H1 (cell line): ENCODE data around the gene SCYGR7. TPM values are rescaled to one million over a fixed set of nuclear protein-coding genes. Genes with fewer than 3 reads are reported as not detected.

Source experiments
- CTCF ChIA-PET: fragments of 300-600 bp; sonication (Branson Sonifier 250); formaldehyde crosslinking; loops from one replicate; lab custom pipeline; 2021; ENCODE audit not compliant: partially characterized antibody; lab: Charles Lee
- POLR2A ChIA-PET: fragments of 300-600 bp; sonication (Branson Sonifier 250); formaldehyde crosslinking; loops from one replicate; lab custom pipeline; 2021; ENCODE audit warnings: inconsistent platforms; ENCODE audit not compliant: partially characterized antibody; lab: Charles Lee
- DNase-seq, 2 experiments: peaks; one replicate each; pipeline versions ENCODE4 v3.0.0 to v3.0.0-alpha.2; 2010 to 2022; ENCODE audit warnings: low spot score in 2 of 2, low read depth in 1 of 2, mixed read lengths in 1 of 2
- FAIRE-seq: peaks from 2 replicates; lab custom pipeline; 2011; peaks lifted over from hg19 to GRCh38; lab: Jason Lieb, UNC
- H2AFZ ChIP-seq: 2 replicates; pipeline ENCODE4 v1.8.1; 2012; ENCODE audit warnings: low read length, inconsistent platforms
- H2AK5ac ChIP-seq: 2 replicates; pipeline ENCODE4 v1.6.1; 2013; ENCODE audit warnings: low read depth, low read length
- H2BK120ac ChIP-seq: replicated peaks from 2 replicates; pipeline ENCODE3; 2013; ENCODE audit warnings: low read depth, low read length, inconsistent platforms
- H2BK12ac ChIP-seq: 2 replicates; pipeline ENCODE4 v1.6.1; 2013; ENCODE audit warnings: low read depth, low read length
- H2BK15ac ChIP-seq: 2 replicates; pipeline ENCODE4 v1.6.1; 2013; ENCODE audit warnings: low read length
- H2BK20ac ChIP-seq: 2 replicates; pipeline ENCODE4 v1.6.1; 2013; ENCODE audit warnings: low read length
- H2BK5ac ChIP-seq: 2 replicates; pipeline ENCODE4 v1.6.1; 2013; ENCODE audit warnings: low read depth, low read length
- H3K14ac ChIP-seq: 2 replicates; pipeline ENCODE4 v1.6.1; 2013; ENCODE audit warnings: inconsistent platforms; ENCODE audit not compliant: insufficient read length
- H3K18ac ChIP-seq: 2 replicates; pipeline ENCODE4 v1.6.1; 2013; ENCODE audit warnings: low read length; ENCODE audit errors: extremely low read depth
- H3K23ac ChIP-seq: 2 replicates; pipeline ENCODE4 v1.6.1; 2013; ENCODE audit warnings: inconsistent platforms; ENCODE audit not compliant: insufficient read length
- H3K23me2 ChIP-seq: 2 replicates; pipeline ENCODE4 v1.6.1; 2013; ENCODE audit warnings: low read depth, low read length
- H3K27ac ChIP-seq: 2 replicates; pipeline ENCODE4 v1.6.1; 2011; ENCODE audit warnings: low read depth, low read length, inconsistent platforms
- H3K27me3 ChIP-seq, 4 experiments: replicated peaks in 1 of 4; 1 replicate in 1 of 4; 2 replicates in 3 of 4; pipeline versions ENCODE4 v1.6.1 to v1.8.1; 2011 to 2013; ENCODE audit warnings: low read length in 3 of 4, mild to moderate bottlenecking in 3 of 4, inconsistent platforms in 2 of 4, mixed read lengths in 2 of 4, moderate library complexity in 1 of 4; ENCODE audit not compliant: control insufficient read depth in 3 of 4, insufficient read depth in 3 of 4; ENCODE audit errors: extremely low read depth in 1 of 4
- H3K36me3 ChIP-seq, 4 experiments: 2 replicates each; pipeline versions ENCODE4 v1.6.1 to v1.8.1; 2011 to 2013; ENCODE audit warnings: mild to moderate bottlenecking in 4 of 4, low read length in 3 of 4, moderate library complexity in 2 of 4, control low read depth in 1 of 4, inconsistent platforms in 1 of 4; ENCODE audit not compliant: insufficient read depth in 4 of 4, control insufficient read depth in 2 of 4
- H3K4ac ChIP-seq: replicated peaks from 2 replicates; pipeline ENCODE3; 2013; ENCODE audit warnings: low read length, low read depth, mixed read lengths, inconsistent platforms; ENCODE audit not compliant: insufficient read length
- H3K4me1 ChIP-seq, 4 experiments: replicated peaks in 1 of 4; 1 replicate in 1 of 4; 2 replicates in 3 of 4; pipeline versions ENCODE4 v1.6.1 to v1.8.1; 2011 to 2013; ENCODE audit warnings: low read length in 3 of 4, inconsistent platforms in 2 of 4, mixed read lengths in 1 of 4; ENCODE audit not compliant: insufficient read depth in 4 of 4, control insufficient read depth in 3 of 4
- H3K4me2 ChIP-seq, 2 experiments: 2 replicates each; pipeline versions ENCODE4 v1.6.1 to v1.8.1; 2011 to 2013; ENCODE audit warnings: low read depth in 2 of 2, low read length in 2 of 2, control low read depth in 1 of 2, inconsistent platforms in 1 of 2, mild to moderate bottlenecking in 1 of 2; ENCODE audit not compliant: insufficient read depth in 1 of 2
- H3K4me3 ChIP-seq, 4 experiments: fragments of 200-600, 300-600 bp in 1 of 4; sonication (generic), shearing (Covaris generic), sonication (Bioruptor Twin) in 1 of 4; 2 replicates each; pipeline versions ENCODE4 v1.5.1 to v1.8.1; 2011 to 2016; ENCODE audit warnings: low read length in 4 of 4, low read depth in 3 of 4, control low read depth in 2 of 4, inconsistent platforms in 2 of 4, mild to moderate bottlenecking in 2 of 4, mixed read lengths in 1 of 4, moderate library complexity in 1 of 4; ENCODE audit not compliant: insufficient read depth in 2 of 4; ENCODE audit errors: extremely low read depth in 1 of 4
- H3K56ac ChIP-seq: replicated peaks from 2 replicates; pipeline ENCODE3; 2013; ENCODE audit warnings: low read depth, mild to moderate bottlenecking, mixed read lengths, low read length, inconsistent platforms; ENCODE audit not compliant: insufficient read length
- H3K79me1 ChIP-seq: 2 replicates; pipeline ENCODE4 v1.6.1; 2013; ENCODE audit warnings: low read depth, low read length, control low read depth
- H3K79me2 ChIP-seq, 2 experiments: 2 replicates each; pipeline versions ENCODE4 v1.6.1 to v1.8.1; 2012 to 2013; ENCODE audit warnings: low read length in 2 of 2, mild to moderate bottlenecking in 2 of 2, inconsistent platforms in 1 of 2; ENCODE audit not compliant: insufficient read depth in 2 of 2, control insufficient read depth in 1 of 2
- H3K9ac ChIP-seq, 4 experiments: replicated peaks in 1 of 4; 1 replicate in 1 of 4; 2 replicates in 3 of 4; pipeline versions ENCODE4 v1.6.1 to v1.8.1; 2011 to 2013; ENCODE audit warnings: low read depth in 3 of 4, low read length in 3 of 4, control low read depth in 2 of 4, mild to moderate bottlenecking in 2 of 4, moderate library complexity in 2 of 4, inconsistent platforms in 1 of 4; ENCODE audit errors: extremely low read depth in 1 of 4
- H3K9me3 ChIP-seq, 2 experiments: 2 replicates each; pipeline versions ENCODE4 v1.6.1 to v1.8.1; 2012 to 2013; ENCODE audit warnings: mild to moderate bottlenecking in 2 of 2, moderate library complexity in 2 of 2, control low read depth in 1 of 2, inconsistent platforms in 1 of 2, low read depth in 1 of 2, low read length in 1 of 2, mixed read lengths in 1 of 2; ENCODE audit not compliant: insufficient read depth in 2 of 2
- H4K20me1 ChIP-seq, 2 experiments: replicated peaks in 1 of 2; 2 replicates each; pipeline versions ENCODE3 to v1.8.1; 2011 to 2013; ENCODE audit warnings: inconsistent platforms in 2 of 2, low read length in 2 of 2, mild to moderate bottlenecking in 1 of 2; ENCODE audit not compliant: insufficient read depth in 2 of 2, control insufficient read depth in 1 of 2
- H4K5ac ChIP-seq: 2 replicates; pipeline ENCODE4 v1.6.1; 2013; ENCODE audit warnings: low read length, low read depth, mixed read lengths, inconsistent platforms; ENCODE audit not compliant: insufficient read length
- H4K8ac ChIP-seq: 2 replicates; pipeline ENCODE4 v1.8.0; 2013; ENCODE audit warnings: mild to moderate bottlenecking, moderate library complexity, low read length, inconsistent platforms; ENCODE audit not compliant: insufficient read depth; ENCODE audit errors: extremely low read depth
- H4K91ac ChIP-seq: replicated peaks from 2 replicates; pipeline ENCODE3; 2013; ENCODE audit warnings: low read length, mixed read lengths, inconsistent platforms; ENCODE audit not compliant: insufficient read length
- ASH2L ChIP-seq: fragments of 200-600, 300-600 bp; sonication (generic); IDR thresholded peaks from one replicate; pipeline ENCODE4 v1.7.1; 2017; ENCODE audit warnings: low read length
- CHD2 ChIP-seq: IDR thresholded peaks from 2 replicates; pipeline ENCODE4 v1.6.1; 2012; ENCODE audit warnings: low read length, improper control_type of control experiment
- MAFK ChIP-seq: IDR thresholded peaks from 2 replicates; pipeline ENCODE4 v1.6.1; 2012; ENCODE audit warnings: low read depth, mild to moderate bottlenecking, improper control_type of control experiment, low read length
- NRF1 ChIP-seq: IDR thresholded peaks from 2 replicates; pipeline ENCODE4 v1.6.1; 2011; ENCODE audit warnings: mild to moderate bottlenecking, low read depth, low read length, improper control_type of control experiment
- TEAD4 ChIP-seq: IDR thresholded peaks from 2 replicates; pipeline ENCODE4 v1.6.1; 2012; ENCODE audit warnings: low read depth, low read length, inconsistent platforms, mixed read lengths
- WGBS, 2 experiments: shearing (Covaris generic) in 1 of 2; methylation state at CpG; one replicate each; pipeline versions ENCODE4 v1.1.6 to v1.1.7; 2013 to 2015; ENCODE audit warnings: low lambda C conversion rate in 2 of 2, mixed read lengths in 2 of 2, inconsistent platforms in 1 of 2, low coverage in 1 of 2, missing lambda C conversion rate in 1 of 2; ENCODE audit not compliant: insufficient replicate concordance in 2 of 2, insufficient coverage in 1 of 2, insufficient read length in 1 of 2; ENCODE audit errors: extremely low coverage in 1 of 2, missing lambda C conversion rate in 1 of 2; 5-methylcytosine and 5-hydroxymethylcytosine counted together
- polyA plus RNA-seq, 7 experiments: library from polyadenylated mRNA; depleted of rRNA in 3 of 7; stranded (reverse) in 5 of 7; unstranded in 2 of 7; fragments of >200 nt in 5 of 7; fragments of 200-250 nt in 2 of 7; gene quantifications; 1 replicate in 5 of 7; 2 replicates in 1 of 7; 4 replicates in 1 of 7; pipeline versions ENCODE4 v1.2.1 to v1.2.3, GENCODE V29; 2011 to 2013; ENCODE audit warnings: missing spikeins in 2 of 7, mixed read lengths in 2 of 7
- total RNA-seq: library from RNA; stranded (reverse); fragmentation: NEBNext Ultra II Directional; extraction: Animal tissue kit (Norgen Biotek cat#: 25700); gene quantifications from 2 replicates; pipeline ENCODE4 v1.2.1, GENCODE V29; 2021
- TF ChIP-seq, protein P1 (sequence below): IDR thresholded peaks from 2 replicates; pipeline ENCODE4 v1.6.1; 2012; ENCODE audit warnings: inconsistent platforms
- TF ChIP-seq, protein P2 (sequence below), 3 experiments: IDR thresholded peaks; 1 replicate in 2 of 3; 2 replicates in 1 of 3; pipeline versions ENCODE4 v1.5.1 to v1.6.1; 2011; ENCODE audit warnings: low read length in 3 of 3, mild to moderate bottlenecking in 3 of 3, inconsistent platforms in 2 of 3, low read depth in 1 of 3, moderate library complexity in 1 of 3; ENCODE audit not compliant: insufficient read depth in 1 of 3; ENCODE audit errors: control extremely low read depth in 1 of 3

Gene SCYGR7
- total and polyA plus RNA-seq, 2 of the 8 experiments (the other 6 are each of a cell fraction or from before 2014, with no cell fraction given) = not detected

DNA sequence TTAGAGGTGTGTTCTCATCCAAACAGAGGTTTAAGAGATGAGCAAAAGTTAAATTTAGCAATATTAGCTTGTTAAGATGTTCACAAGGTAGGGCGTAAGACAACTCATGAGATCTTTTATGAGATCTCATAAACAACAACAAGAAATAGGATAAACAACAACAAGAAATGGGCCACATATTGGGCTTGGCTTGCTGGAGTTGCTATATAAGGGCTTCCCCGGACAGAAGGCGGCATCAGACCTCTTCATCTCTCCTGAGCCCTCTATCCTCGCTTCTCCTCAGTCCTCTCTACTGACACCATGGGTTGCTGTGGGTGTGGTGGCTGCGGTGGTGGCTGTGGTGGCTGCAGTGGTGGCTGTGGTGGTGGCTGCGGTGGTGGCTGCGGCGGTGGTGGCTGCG lies 17.5 kb downstream of the SCYGR7 start, which contains the start of gene SCYGR8:
Gene SCYGR8, plus strand, starts transcription at position 301 of the 400 bp plus-strand sequence. Its CDS starts 0 bp downstream, at position 301.
- Histone ChIP-seq H2BK15ac (no peak within 1 kb of the TSS), H3K9me3 (no peaks in the 10 kb centered on the region), H3K27ac (no peak within 1 kb of the TSS), H2BK20ac (no peak within 1 kb of the TSS), H2BK120ac (no peak within 1 kb of the TSS), H4K5ac (no peak within 1 kb of the TSS), H3K36me3 (no peaks in the 10 kb centered on the region), H4K8ac (no peak within 1 kb of the TSS), H3K79me2 (no peaks in the 10 kb centered on the region), H3K4me3 (no peak within 1 kb of the TSS), H3K79me1 (no peaks in the 10 kb centered on the region), H2BK5ac (no peak within 1 kb of the TSS), H3K18ac (no peak within 1 kb of the TSS), H3K14ac (no peak within 1 kb of the TSS), H3K4me1 (peaks cover 0 to 3% (median under 1%) of the 10 kb centered on the region in 4 experiments; a peak in 1 of 7 replicates), H2BK12ac (no peak within 1 kb of the TSS), H3K4ac (no peak within 1 kb of the TSS), H3K56ac (no peak within 1 kb of the TSS), H2AK5ac (no peak within 1 kb of the TSS), H3K23ac (no peak within 1 kb of the TSS), H2AFZ (peak within 1 kb of the TSS; percentile 44; the same call in 1 of the 2 replicates), H4K91ac (no peak within 1 kb of the TSS), H3K23me2 (no peaks in the 10 kb centered on the region), H4K20me1 (no peaks in the 10 kb centered on the region), H3K9ac (no peak within 1 kb of the TSS), H3K4me2 (no peak within 1 kb of the TSS), H3K27me3 (no peaks in the 10 kb centered on the region)
- ChIA-PET POLR2A (no interaction called here), CTCF (interaction anchor here (1.2 to 5.0 kb wide), 5 partner anchors 11 to 115 kb away, joined by 3 to 44 read pairs (median 4); no protein-coding TSS in a partner anchor)
- 94% methylated on average over 5 of the region's 9 CpGs; no CpG with 5 or more reads in 1 of the 2 experiments for WGBS, 2 experiments
- TF ChIP-seq MAFK = no peak
- TF ChIP-seq CHD2 = no peak
- TF ChIP-seq, protein P1, sequence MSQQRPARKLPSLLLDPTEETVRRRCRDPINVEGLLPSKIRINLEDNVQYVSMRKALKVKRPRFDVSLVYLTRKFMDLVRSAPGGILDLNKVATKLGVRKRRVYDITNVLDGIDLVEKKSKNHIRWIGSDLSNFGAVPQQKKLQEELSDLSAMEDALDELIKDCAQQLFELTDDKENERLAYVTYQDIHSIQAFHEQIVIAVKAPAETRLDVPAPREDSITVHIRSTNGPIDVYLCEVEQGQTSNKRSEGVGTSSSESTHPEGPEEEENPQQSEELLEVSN = no peak
- no peak for TF ChIP-seq NRF1
- TF ChIP-seq, protein P2, sequence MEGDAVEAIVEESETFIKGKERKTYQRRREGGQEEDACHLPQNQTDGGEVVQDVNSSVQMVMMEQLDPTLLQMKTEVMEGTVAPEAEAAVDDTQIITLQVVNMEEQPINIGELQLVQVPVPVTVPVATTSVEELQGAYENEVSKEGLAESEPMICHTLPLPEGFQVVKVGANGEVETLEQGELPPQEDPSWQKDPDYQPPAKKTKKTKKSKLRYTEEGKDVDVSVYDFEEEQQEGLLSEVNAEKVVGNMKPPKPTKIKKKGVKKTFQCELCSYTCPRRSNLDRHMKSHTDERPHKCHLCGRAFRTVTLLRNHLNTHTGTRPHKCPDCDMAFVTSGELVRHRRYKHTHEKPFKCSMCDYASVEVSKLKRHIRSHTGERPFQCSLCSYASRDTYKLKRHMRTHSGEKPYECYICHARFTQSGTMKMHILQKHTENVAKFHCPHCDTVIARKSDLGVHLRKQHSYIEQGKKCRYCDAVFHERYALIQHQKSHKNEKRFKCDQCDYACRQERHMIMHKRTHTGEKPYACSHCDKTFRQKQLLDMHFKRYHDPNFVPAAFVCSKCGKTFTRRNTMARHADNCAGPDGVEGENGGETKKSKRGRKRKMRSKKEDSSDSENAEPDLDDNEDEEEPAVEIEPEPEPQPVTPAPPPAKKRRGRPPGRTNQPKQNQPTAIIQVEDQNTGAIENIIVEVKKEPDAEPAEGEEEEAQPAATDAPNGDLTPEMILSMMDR (IDR thresholded peaks at IDR 0.05; ENCODE audit: control extremely low read depth in 1 of 3, insufficient read depth in 1 of 3, low read depth in 1 of 3, low read length in 3 of 3) = no peak
- no peak for TF ChIP-seq TEAD4
- no peak for TF ChIP-seq ASH2L
- DNase-seq (no peak), FAIRE-seq (no peak)
